GM19035 (cell line): ENCODE results near the gene SHC4.
"Not testable (repeated sequence)": the region's sequence is repeated elsewhere in the genome, so short reads cannot be mapped to it uniquely, and the experiment has no call there.

Experiments used
- ATAC-seq: cut with Tn5 transposase; IDR thresholded peaks from one replicate; pipeline ENCODE4 v1.9.1; 2021; ENCODE audit not compliant: unreplicated experiment

Gene SHC4

DNA sequence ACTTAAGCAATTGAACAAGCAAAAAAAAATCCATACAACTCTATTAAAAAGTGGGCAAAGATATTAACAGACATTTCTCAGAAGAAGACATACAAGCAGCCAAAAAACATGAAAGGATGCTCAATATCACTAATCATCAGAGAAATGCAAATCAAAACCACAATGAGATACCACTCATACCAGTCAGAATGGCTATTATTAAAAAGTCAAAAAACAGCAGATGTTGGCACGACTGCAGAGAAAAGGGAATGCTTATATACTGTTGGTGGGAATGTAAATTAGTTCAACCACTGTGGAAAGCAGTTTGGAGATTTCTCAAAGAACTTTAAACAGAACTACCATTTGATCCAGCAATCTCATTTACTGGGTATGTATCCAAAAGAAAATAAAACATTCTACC is 7.2 kb upstream of the SHC4 start:
- ATAC-seq: not testable (repeated sequence)

- no peak for ATAC-seq
Measured at GRCh38 chr15:48968066-48968465, 4.3 kb upstream of the SHC4 start.

DNA sequence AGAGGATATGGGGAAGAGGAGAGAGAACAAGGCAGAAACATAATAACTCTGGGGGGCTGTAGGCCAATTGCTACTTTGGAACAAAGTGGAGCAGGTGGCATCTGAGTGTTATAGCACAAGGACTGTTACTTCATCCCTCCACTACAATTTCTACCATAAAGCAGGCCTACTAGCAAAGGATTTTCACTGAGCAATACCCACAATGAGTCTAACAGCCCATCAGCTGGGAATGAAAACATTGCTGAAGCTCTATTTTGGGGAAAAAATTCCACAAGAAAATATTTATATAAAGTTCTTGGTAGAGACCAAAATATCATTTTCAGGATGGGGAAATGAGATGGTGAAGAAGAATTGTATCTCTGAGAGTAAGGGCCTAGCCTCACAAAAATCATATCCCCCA is 3.6 kb upstream of the SHC4 start:
- ATAC-seq: no peak

- ATAC-seq: peak; percentile 75
Measured at GRCh38 chr15:48966595-48967301, 3.0 kb upstream of the SHC4 start.

GRCh38 chr15:48965972-48966371 is 2.3 kb upstream of the SHC4 start:
- ATAC-seq: peak; percentile 57

GRCh38 chr15:48964898-48965297 is 1.2 kb upstream of the SHC4 start:
- no peak for ATAC-seq

DNA sequence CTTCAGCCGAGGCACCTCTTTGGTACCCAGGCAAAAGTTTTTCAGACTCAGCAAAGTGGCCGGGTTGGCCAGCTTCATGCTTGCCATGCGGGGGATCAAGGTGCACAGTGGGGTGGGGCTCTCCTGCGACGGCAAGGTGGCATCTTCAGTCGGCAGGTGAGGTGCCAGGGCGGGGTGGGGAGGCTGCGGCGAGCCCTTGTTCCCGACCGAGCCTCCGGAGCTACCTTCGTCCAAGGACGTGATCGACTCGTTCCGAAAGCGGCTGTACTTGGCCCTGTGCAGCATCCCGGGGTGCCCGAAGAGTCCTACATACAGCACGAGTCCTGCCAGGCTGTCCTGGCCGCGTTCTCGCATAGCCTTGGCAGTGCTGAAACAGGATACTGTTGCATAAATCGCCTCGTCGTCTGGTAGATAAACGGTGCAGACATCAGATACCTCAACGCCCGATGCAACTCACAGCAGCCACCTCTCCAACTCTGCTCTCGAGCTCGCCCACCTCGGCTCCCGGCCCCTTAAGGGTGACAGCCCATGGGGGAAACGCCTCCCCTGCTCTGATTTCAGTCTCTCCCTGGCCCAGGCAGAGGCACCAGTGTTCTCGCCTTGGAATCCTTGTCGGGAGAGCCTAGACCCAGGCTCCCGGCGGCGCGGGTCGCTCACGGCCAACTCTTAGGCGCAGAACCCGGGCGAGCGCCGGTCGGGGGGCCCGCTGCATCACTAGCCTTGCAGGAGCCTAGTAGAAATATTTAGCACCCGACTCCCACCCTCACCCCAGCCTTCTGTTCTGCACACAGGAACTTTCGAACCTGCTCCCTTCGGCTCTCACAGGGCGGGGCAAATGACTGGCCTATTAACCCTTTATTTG is 826 bp downstream of the SHC4 start:
- ATAC-seq: no peak

GRCh38 chr15:48955967-48956366 is 7.8 kb downstream of the SHC4 start:
- ATAC-seq: no peak

DNA sequence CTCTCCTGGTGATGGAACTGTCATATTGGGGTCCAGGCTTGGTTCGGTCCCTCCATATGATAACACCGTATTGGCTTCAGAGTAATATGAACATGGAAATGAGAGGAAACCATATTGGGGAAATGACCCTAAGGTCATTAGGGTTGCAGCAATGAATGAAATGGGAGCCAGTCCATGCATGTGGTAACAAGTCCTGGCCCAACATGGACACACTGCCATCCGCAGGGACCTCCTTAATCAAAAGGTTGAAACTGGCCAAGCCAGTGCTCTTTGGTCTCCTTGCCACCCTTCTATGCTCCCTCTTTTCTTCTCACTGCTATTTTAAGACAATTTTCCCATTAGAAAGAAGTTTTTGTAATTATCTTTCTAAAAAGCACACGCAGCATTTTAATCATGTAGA is 8.3 kb downstream of the SHC4 start:
- ATAC-seq: no peak

GRCh38 chr15:48954538-48954937 is 9.2 kb downstream of the SHC4 start:
- ATAC-seq: no peak

DNA sequence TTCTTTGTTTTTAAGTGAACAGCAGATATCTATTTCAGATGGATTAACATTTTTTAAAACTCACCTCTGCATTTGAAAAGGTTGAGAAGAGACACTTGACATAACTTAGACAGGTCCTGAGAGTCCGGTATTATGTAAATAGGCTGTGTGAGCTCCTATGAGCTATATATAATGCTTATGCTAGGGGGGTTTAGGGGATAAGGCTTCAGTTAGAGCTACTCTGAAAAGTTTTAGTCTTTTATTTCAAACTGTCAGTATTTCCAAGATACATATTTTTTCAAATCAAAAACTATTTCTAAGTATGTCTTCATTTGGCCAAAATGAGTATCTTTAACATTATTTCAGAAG is 16.9 kb downstream of the SHC4 start:
- no peak for ATAC-seq

DNA sequence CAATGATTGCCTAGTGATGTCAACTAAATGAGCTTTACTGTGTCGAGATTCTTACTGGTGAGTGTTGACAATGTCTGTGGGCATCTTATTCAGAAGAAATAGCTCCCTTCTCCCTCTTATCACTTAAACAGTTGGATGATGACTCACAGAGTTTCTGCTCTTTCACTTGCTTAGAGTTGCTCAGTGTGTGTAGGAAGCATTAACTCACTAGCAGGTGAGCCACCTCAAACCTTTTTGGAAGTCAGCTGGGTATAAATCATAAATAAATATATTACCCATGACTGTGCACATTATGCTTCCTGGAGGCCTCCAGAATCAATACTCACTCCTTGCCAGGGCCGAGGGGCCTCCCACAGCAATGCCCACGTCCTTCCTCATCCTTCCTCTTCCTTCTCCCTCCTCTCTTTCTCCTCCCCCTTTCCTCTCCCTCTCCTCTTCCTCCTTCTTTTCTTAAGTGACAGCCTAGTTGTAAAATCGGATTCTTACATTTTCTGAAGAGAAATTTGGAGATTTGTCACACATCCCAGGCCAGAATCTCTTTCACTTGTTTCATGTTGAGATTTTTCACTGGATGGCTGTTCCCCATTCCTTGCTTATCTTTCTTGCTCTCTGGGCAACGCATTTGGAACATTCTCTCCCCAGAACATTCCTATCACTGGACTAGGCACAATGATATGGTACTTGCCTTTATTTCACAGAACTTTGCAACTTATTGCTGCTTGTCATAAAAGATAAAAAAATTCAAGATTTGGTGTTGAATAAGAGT is 17.5 kb downstream of the SHC4 start:
- ATAC-seq: no peak

DNA sequence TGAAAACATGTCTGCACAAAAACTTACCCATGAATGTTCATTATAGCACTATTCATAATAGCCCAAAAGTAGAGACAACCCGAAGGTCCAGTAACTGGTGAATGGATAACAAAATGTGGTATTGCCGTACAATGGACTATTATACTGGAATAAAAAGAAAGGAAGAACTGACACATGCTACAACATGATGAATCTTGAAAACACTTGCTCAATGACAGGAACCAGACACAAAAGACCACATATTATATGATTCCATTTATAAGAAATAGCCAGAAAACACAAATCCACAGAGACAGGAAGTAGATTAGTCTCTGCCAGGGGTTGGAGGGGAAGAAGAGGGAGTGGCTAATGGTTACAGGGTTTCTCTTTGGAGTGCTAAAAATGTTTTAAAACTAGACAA is 18.3 kb downstream of the SHC4 start:
- ATAC-seq: no peak

DNA sequence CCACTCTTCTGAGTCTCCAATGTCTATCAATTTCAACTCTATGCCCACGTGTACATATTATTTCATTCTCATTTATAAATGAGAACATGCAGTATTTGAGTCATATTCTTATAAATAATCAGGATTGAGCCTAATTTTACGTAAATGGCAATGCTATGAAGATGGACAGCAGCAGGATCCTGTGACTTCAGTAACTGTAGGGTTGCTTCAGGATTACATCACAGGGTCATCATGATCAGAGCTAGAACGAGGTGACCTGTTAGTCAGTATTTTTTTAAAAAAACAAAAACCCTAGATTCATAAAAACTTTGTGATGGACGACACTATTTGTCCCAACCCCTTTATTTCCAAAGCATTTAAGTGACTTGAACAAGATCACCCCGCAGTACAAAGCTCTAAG is 21.8 kb downstream of the SHC4 start:
- ATAC-seq: no peak

DNA sequence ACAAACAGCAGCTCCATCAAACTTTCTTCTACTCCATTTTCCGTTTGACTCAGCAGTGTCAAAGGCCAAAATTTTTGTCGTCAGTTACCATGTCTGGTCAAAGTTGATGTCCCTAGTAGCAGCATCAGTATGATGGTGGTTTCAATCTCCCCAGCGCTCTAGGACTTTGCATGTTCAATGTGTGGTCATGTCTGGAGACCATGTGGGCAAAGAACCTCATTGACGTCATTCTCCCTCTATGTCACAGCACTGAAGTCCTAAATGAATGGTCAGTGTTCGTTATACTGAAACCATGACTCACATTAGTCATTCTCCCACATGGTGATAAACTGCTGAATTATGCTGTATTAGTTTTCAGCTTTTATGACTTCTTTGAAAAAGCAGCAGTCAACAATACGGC is 23.2 kb downstream of the SHC4 start:
- peak; percentile 98 for ATAC-seq

DNA sequence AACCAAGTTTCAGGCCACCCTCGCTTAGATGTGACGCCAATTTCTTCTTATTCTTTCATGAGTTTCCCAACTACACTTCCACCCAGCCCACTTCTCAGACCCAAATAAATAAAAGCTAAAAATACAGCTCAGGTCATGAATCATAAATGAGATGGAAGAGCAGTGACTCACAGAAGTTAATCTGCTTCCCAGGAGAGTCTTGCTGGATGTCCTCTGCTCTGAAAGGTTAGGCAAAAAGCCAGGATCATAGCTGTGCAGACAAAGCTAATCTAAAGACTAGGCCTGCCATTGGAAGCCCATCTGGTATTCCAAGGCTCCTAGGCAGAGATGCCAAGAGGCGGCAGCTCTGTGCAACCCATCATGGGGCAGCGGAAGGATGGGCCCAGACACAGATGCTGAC is 24.1 kb downstream of the SHC4 start:
- ATAC-seq: no peak

- no peak for ATAC-seq
Measured at GRCh38 chr15:48937886-48938285, 25.8 kb downstream of the SHC4 start.

GRCh38 chr15:48936666-48937065 is 27.1 kb downstream of the SHC4 start:
- no peak for ATAC-seq

- no peak for ATAC-seq
Measured at GRCh38 chr15:48935236-48935635, 28.5 kb downstream of the SHC4 start.

DNA sequence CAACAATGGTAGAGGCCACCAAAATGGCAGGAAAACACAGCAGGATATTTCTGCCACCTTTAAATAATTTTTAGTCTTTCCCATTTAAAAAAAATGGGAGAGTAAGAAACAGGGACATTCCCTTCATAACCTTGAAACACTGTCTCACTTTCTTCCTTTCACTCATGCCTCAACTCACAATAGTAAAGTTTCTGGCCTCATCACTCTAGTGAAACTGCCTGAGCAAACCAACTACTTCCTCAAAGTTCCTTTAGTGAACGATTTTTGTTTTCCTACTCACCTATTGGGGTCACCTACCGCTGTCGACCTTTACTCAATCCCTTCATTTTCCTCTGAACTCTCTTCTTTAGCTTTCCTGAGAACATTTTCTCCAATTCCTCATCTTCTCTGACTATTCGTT is 33.0 kb downstream of the SHC4 start:
- ATAC-seq: no peak

- no peak for ATAC-seq
Measured at GRCh38 chr15:48929661-48930060, 34.1 kb downstream of the SHC4 start.
